CD14-positive monocyte (primary cell): ENCODE results near the gene KMT2E. TPM values are rescaled to one million over a fixed set of nuclear protein-coding genes. Genes with fewer than 3 reads are reported as not detected.

Experiments
- DNase-seq, 3 donors: peaks; one replicate each; pipeline ENCODE4 v3.0.0-alpha.2; 2011 to 2022
- H2AFZ ChIP-seq: 2 replicates; pipeline ENCODE4 v1.6.0; 2012; ENCODE audit warnings: mild to moderate bottlenecking, low read depth, low read length, inconsistent platforms; ENCODE audit not compliant: insufficient read depth, poor library complexity, severe bottlenecking
- H3K27ac ChIP-seq, 2 donors: 1 replicate in 1 of 2; 2 replicates in 1 of 2; pipeline ENCODE4 v1.5.1; 2012 to 2013; ENCODE audit warnings: low read length in 2 of 2, control low read depth in 1 of 2, inconsistent platforms in 1 of 2, low read depth in 1 of 2, mild to moderate bottlenecking in 1 of 2
- H3K27me3 ChIP-seq, 2 donors: one replicate each; pipeline versions ENCODE4 v1.6.0 to v1.6.1; 2011 to 2013; ENCODE audit warnings: low read length in 2 of 2; ENCODE audit not compliant: control insufficient read depth in 2 of 2, insufficient read depth in 2 of 2
- H3K36me3 ChIP-seq, 2 donors: replicated peaks in 1 of 2; 1 replicate in 1 of 2; 2 replicates in 1 of 2; pipeline versions ENCODE4 v1.5.1 to v1.6.1; 2012 to 2013; ENCODE audit warnings: low read length in 2 of 2, control low read depth in 1 of 2, inconsistent platforms in 1 of 2, mild to moderate bottlenecking in 1 of 2; ENCODE audit not compliant: insufficient read depth in 2 of 2, control insufficient read depth in 1 of 2
- H3K4me1 ChIP-seq, 2 donors: 1 replicate in 1 of 2; 2 replicates in 1 of 2; pipeline versions ENCODE4 v1.5.1 to v1.6.1; 2012 to 2013; ENCODE audit warnings: low read length in 2 of 2, control low read depth in 1 of 2, inconsistent platforms in 1 of 2, mild to moderate bottlenecking in 1 of 2, moderate library complexity in 1 of 2; ENCODE audit not compliant: insufficient read depth in 2 of 2, control insufficient read depth in 1 of 2
- H3K4me2 ChIP-seq: replicated peaks from 2 replicates; pipeline ENCODE3; 2012; ENCODE audit warnings: low read length, moderate library complexity, mild to moderate bottlenecking; ENCODE audit not compliant: poor library complexity, severe bottlenecking; ENCODE audit errors: extremely low read depth
- H3K4me3 ChIP-seq, 3 experiments: fragments of 200-600 bp in 1 of 3; sonication (generic) in 1 of 3; replicated peaks in 1 of 3; 1 replicate in 2 of 3; 2 replicates in 1 of 3; pipeline ENCODE4 v1.5.1; 2011 to 2013; ENCODE audit warnings: low read length in 3 of 3, mild to moderate bottlenecking in 3 of 3, control low read depth in 2 of 3, low read depth in 2 of 3, inconsistent platforms in 1 of 3, moderate library complexity in 1 of 3
- H3K79me2 ChIP-seq: 2 replicates; pipeline ENCODE4 v1.6.0; 2012; ENCODE audit warnings: mild to moderate bottlenecking, control low read depth, inconsistent platforms, low read length, moderate library complexity; ENCODE audit not compliant: insufficient read depth
- H3K9ac ChIP-seq: 2 replicates; pipeline ENCODE4 v1.6.0; 2017; ENCODE audit warnings: low read length, mild to moderate bottlenecking; ENCODE audit not compliant: insufficient read depth, poor library complexity, severe bottlenecking
- H3K9me3 ChIP-seq, 2 donors: replicated peaks in 1 of 2; 1 replicate in 1 of 2; 2 replicates in 1 of 2; pipeline versions ENCODE4 v1.5.1 to v1.6.1; 2012 to 2013; ENCODE audit warnings: low read length in 2 of 2, control low read depth in 1 of 2; ENCODE audit not compliant: control insufficient read depth in 1 of 2, insufficient read depth in 1 of 2
- H4K20me1 ChIP-seq: 2 replicates; pipeline ENCODE4 v1.6.0; 2012; ENCODE audit warnings: mild to moderate bottlenecking, low read length, control low read depth, moderate library complexity; ENCODE audit not compliant: insufficient read depth
- H3K27ac Mint-ChIP-seq, 7 donors: one replicate each; pipeline ENCODE4 v1.8.0; 2020; ENCODE audit warnings: mild to moderate bottlenecking in 7 of 7, mixed read lengths in 7 of 7, moderate library complexity in 6 of 7, inconsistent platforms in 2 of 7
- H3K27me3 Mint-ChIP-seq, 3 donors: one replicate each; pipeline ENCODE4 v1.8.0; 2021 to 2022; ENCODE audit warnings: low read depth in 3 of 3, mild to moderate bottlenecking in 3 of 3, mixed read lengths in 3 of 3, moderate library complexity in 3 of 3, inconsistent platforms in 1 of 3
- H3K36me3 Mint-ChIP-seq, 2 donors: one replicate each; pipeline ENCODE4 v1.8.0; 2020; ENCODE audit warnings: mixed read lengths in 2 of 2, inconsistent platforms in 1 of 2, mild to moderate bottlenecking in 1 of 2
- H3K4me1 Mint-ChIP-seq: one replicate; pipeline ENCODE4 v1.8.0; 2020; ENCODE audit warnings: mild to moderate bottlenecking, mixed read lengths
- H3K4me3 Mint-ChIP-seq, 2 donors: one replicate each; pipeline ENCODE4 v1.8.0; 2020; ENCODE audit warnings: mild to moderate bottlenecking in 2 of 2, mixed read lengths in 2 of 2, moderate library complexity in 1 of 2
- H3K9me3 Mint-ChIP-seq, 7 donors: one replicate each; pipeline ENCODE4 v1.8.0; 2020 to 2022; ENCODE audit warnings: mixed read lengths in 7 of 7, mild to moderate bottlenecking in 6 of 7, moderate library complexity in 6 of 7, inconsistent platforms in 2 of 7
- WGBS: methylation state at CpG from one replicate; pipeline ENCODE4 v1.1.5; 2013; ENCODE audit warnings: missing lambda C conversion rate; ENCODE audit not compliant: insufficient coverage; 5-methylcytosine and 5-hydroxymethylcytosine counted together
- intact Hi-C, 2 donors: fragments of 100-400 bp; cut with micrococcal nuclease; formaldehyde crosslinking; loops; one replicate each; pipeline versions ENCODE4 v1.15.0 to v1.15.1; 2023
- polyA plus RNA-seq, 3 donors: library from polyadenylated mRNA; depleted of rRNA in 1 of 3; unstranded in 2 of 3; stranded (reverse) in 1 of 3; fragments of 300-500 nt in 2 of 3; fragments of >200 nt in 1 of 3; fragmentation: Illumina TruSeq in 2 of 3; gene quantifications; 1 replicate in 2 of 3; 2 replicates in 1 of 3; pipeline ENCODE4 v1.2.3, GENCODE V29; 2012 to 2021
- TF ChIP-seq, protein P1 (sequence below): fragments of 200-600 bp; IDR thresholded peaks from one replicate; pipeline ENCODE4 v1.8.0; 2022; ENCODE audit warnings: antibody characterized with exemption, mild to moderate bottlenecking

KMT2E gene
- polyA plus RNA-seq, 3 donors: 21.5 to 58.0 (median 33.1) TPM

- intact Hi-C loops: no loop called here
- no peak for DNase-seq
- H3K4me2 ChIP-seq: no peak overlapping the region
- peaks cover 0 to 2% (median 0%) of the 10 kb centered on the region in 3 donors for H3K27me3 Mint-ChIP-seq
- peaks cover 6 to 24% of the 10 kb centered on the region in 2 donors for H3K36me3 ChIP-seq
- no peaks in the 10 kb centered on the region for H3K9me3 Mint-ChIP-seq
- peaks cover 77% of the 10 kb centered on the region for H4K20me1 ChIP-seq
- H3K9me3 ChIP-seq: no peaks in the 10 kb centered on the region
- TF ChIP-seq, protein P1, sequence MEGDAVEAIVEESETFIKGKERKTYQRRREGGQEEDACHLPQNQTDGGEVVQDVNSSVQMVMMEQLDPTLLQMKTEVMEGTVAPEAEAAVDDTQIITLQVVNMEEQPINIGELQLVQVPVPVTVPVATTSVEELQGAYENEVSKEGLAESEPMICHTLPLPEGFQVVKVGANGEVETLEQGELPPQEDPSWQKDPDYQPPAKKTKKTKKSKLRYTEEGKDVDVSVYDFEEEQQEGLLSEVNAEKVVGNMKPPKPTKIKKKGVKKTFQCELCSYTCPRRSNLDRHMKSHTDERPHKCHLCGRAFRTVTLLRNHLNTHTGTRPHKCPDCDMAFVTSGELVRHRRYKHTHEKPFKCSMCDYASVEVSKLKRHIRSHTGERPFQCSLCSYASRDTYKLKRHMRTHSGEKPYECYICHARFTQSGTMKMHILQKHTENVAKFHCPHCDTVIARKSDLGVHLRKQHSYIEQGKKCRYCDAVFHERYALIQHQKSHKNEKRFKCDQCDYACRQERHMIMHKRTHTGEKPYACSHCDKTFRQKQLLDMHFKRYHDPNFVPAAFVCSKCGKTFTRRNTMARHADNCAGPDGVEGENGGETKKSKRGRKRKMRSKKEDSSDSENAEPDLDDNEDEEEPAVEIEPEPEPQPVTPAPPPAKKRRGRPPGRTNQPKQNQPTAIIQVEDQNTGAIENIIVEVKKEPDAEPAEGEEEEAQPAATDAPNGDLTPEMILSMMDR: no peak
- no peaks in the 10 kb centered on the region for H3K79me2 ChIP-seq
- peaks cover 23 to 33% of the 10 kb centered on the region in 2 donors for H3K36me3 Mint-ChIP-seq
- no peak overlapping the region for H2AFZ ChIP-seq
- H3K9ac ChIP-seq: no peak overlapping the region
- H3K4me1 Mint-ChIP-seq: peaks cover 63% of the 10 kb centered on the region
- H3K4me3 ChIP-seq: no peak overlapping the region
- H3K4me1 ChIP-seq: peaks cover 40 to 71% of the 10 kb centered on the region in 2 donors
- no peak overlapping the region for H3K4me3 Mint-ChIP-seq
- WGBS: no CpG with 5 or more reads among the region's 5 CpGs
- peak overlapping the region in 5 of 7 donors; percentile 8 to 75 (median 69) for H3K27ac Mint-ChIP-seq
- H3K27ac ChIP-seq: peak overlapping the region in 1 of 2 donors; percentile 43
- no peaks in the 10 kb centered on the region for H3K27me3 ChIP-seq
Observed at GRCh38 chr7:105006367-105007136, 7.5 kb upstream of the KMT2E start.

DNA sequence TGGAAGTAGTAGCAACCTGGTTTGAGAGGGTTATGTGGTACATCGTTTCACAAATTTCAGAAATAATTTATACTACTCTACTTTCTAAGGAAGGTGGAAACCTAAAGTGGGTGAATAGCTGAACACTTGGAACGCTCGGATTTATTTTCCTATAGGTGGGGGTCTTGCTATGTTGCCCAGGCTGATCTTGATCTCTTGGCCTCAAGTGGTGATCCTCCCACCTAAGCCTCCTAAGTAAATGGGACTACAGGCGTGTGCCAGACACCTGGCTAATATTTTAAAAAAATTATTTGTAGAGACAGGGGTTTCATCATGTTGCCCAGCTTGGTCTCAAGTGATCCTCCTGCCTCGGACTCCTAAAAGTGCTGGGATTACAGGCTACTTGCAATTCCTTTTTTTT, 6.7 kb upstream of the KMT2E start:
- Histone ChIP-seq H3K4me3 (no peak overlapping the region), H3K27ac (peak overlapping the region in 1 of 2 donors; percentile 43), H3K4me2 (no peak overlapping the region), H3K9me3 (no peaks in the 10 kb centered on the region), H3K79me2 (no peaks in the 10 kb centered on the region), H3K27me3 (no peaks in the 10 kb centered on the region), H3K36me3 (peaks cover 4 to 16% of the 10 kb centered on the region in 2 donors), H3K4me1 (peaks cover 40 to 71% of the 10 kb centered on the region in 2 donors), H3K9ac (no peak overlapping the region), H2AFZ (no peak overlapping the region), H4K20me1 (peaks cover 70% of the 10 kb centered on the region)
- peaks cover 0 to 2% (median 0%) of the 10 kb centered on the region in 3 donors for H3K27me3 Mint-ChIP-seq
- WGBS: 83% methylated on average over 1 of the region's 5 CpGs
- intact Hi-C loops: no loop called here
- H3K27ac Mint-ChIP-seq: peak overlapping the region in 3 of 7 donors; percentile 58 to 78 (median 75)
- H3K36me3 Mint-ChIP-seq: peaks cover 23 to 28% of the 10 kb centered on the region in 2 donors
- TF ChIP-seq, protein P1: no peak
- DNase-seq: no peak
- no peak overlapping the region for H3K4me3 Mint-ChIP-seq
- peaks cover 61% of the 10 kb centered on the region for H3K4me1 Mint-ChIP-seq
- peaks cover 0 to 3% (median 0%) of the 10 kb centered on the region in 7 donors for H3K9me3 Mint-ChIP-seq
